Activated CD4-positive, alpha-beta T cell treated with anti-CD3 and anti-CD28 coated beads for 36 hours (primary cell): ENCODE results near the gene PCDHAC2. TPM values are rescaled to one million over a fixed set of nuclear protein-coding genes. Genes with fewer than 3 reads are reported as not detected.

Experiments used
- ATAC-seq: fragments of 200-7000 bp; cut with Tn5 transposase; one replicate; pipeline ENCODE4 v1.10.0; 2021; ENCODE audit warnings: mild to moderate bottlenecking, moderate library complexity
- CTCF ChIA-PET: fragments of 350-600 bp; sonication (Branson Sonifier 250); formaldehyde crosslinking; loops from one replicate; lab custom pipeline; 2021; ENCODE audit warnings: antibody characterized with exemption; lab: Charles Lee
- POLR2A ChIA-PET: fragments of 350-600 bp; sonication (Branson Sonifier 250); formaldehyde crosslinking; loops from one replicate; lab custom pipeline; 2021; ENCODE audit warnings: antibody characterized with exemption, inconsistent platforms; lab: Charles Lee
- DNase-seq: peaks from one replicate; pipeline ENCODE4 v3.0.0-alpha.2; 2020
- H3K27ac Mint-ChIP-seq: one replicate; pipeline ENCODE4 v1.8.0; 2021; ENCODE audit warnings: mixed read lengths
- H3K27me3 Mint-ChIP-seq: one replicate; pipeline ENCODE4 v1.8.0; 2021; ENCODE audit warnings: mixed read lengths
- H3K36me3 Mint-ChIP-seq: one replicate; pipeline ENCODE4 v1.8.0; 2021; ENCODE audit warnings: low read depth, mixed read lengths
- H3K4me1 Mint-ChIP-seq: one replicate; pipeline ENCODE4 v1.8.0; 2021; ENCODE audit warnings: mixed read lengths
- H3K4me3 Mint-ChIP-seq: one replicate; pipeline ENCODE4 v1.8.0; 2021; ENCODE audit warnings: mild to moderate bottlenecking, moderate library complexity, mixed read lengths
- H3K9me3 Mint-ChIP-seq: one replicate; pipeline ENCODE4 v1.8.0; 2021; ENCODE audit warnings: low read depth, mixed read lengths
- intact Hi-C, 2 experiments: fragments of 100-400 bp; cut with DNase I in 1 of 2; cut with micrococcal nuclease in 1 of 2; formaldehyde crosslinking; loops; one replicate each; pipeline versions ENCODE4 v1.14.2 to v1.15.1; 2022 to 2024; cut with DNase I, micrococcal nuclease
- total RNA-seq, 2 experiments: library from RNA; stranded (reverse); gene quantifications; one replicate each; pipeline ENCODE4 v1.2.3, GENCODE V29; 2021

Gene PCDHAC2
- total RNA-seq, 2 experiments from 2014 or later, result not detected

DNA sequence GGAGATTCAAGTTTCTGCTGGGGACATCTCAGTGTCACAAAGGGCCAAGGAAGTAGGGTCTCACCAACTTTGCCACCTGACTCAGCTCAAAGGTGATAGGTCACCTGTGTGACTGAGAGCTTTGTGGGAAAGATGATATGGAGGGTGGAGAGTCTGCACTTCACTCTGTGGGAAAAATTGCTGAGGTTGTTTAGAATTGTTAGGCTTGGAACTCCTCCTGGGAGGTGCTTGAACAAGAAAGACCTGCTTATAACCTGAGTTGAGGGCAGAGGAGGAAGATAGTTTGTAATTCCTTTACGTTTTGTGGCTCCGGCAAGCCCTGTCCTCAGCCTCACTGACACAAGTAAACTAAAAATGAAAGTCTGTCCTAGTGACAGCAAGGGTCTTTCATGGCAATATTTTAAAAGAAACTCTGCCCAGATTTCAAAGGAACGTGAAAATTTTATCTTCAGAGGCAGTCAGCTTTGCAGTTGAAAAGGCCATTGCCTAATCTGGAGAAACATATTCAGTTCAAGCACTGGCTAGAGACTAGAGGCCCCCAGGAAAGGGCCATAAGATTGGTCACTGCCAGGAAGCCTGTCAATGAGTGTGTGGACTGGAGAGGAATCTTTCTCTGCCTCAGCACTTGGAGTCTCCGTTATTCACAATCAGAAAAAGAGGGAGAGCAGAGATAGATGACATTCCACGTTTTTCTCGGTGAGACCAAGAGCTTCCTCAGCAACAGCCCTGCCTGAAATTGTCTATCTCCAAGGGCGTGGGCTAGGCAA is 23.2 kb downstream of the PCDHAC2 start:
- ChIA-PET POLR2A (no interaction called here), CTCF (no interaction called here)
- H3K36me3 Mint-ChIP-seq, result no peaks in the 10 kb centered on the region
- H3K27me3 Mint-ChIP-seq, result peaks cover 11% of the 10 kb centered on the region
- no peak overlapping the region for H3K27ac Mint-ChIP-seq
- intact Hi-C loops, result no loop called here
- DNase-seq (no peak), ATAC-seq (no peak)
- H3K9me3 Mint-ChIP-seq, result no peaks in the 10 kb centered on the region
- H3K4me1 Mint-ChIP-seq, result no peaks in the 10 kb centered on the region
- no peak overlapping the region for H3K4me3 Mint-ChIP-seq

DNA sequence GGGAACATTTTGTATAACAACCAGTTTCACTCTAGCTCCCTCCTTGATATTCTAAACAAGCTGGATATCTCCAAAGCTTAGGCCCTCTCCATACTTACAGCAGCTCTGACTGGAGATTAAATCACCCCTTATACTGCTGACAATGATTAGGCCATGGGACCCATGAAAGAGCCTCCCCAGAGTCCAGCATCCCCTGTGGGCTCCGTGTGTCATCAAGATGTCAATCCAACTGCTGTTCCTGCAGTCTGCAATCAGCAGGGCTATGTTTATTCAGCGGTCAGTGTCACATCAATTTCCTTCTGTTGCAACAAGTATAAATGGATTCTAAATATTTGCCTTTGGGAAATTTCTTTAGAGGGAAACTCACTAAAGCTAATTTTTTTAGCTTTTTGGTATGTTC is 26.6 kb downstream of the PCDHAC2 start:
- Mint-ChIP-seq H3K27me3 (peaks cover 8% of the 10 kb centered on the region), H3K4me1 (no peaks in the 10 kb centered on the region), H3K9me3 (no peaks in the 10 kb centered on the region), H3K27ac (no peak overlapping the region), H3K4me3 (no peak overlapping the region), H3K36me3 (no peaks in the 10 kb centered on the region)
- ATAC-seq (no peak), DNase-seq (no peak)
- CTCF ChIA-PET, result interaction anchor here (0.7 kb wide), 1 partner anchor 516 kb away, joined by 3 read pairs; no protein-coding TSS in a partner anchor
- intact Hi-C loops, result no loop called here
- POLR2A ChIA-PET, result interaction anchor here (0.6 kb wide), 1 partner anchor 103 kb away, joined by 3 read pairs; no protein-coding TSS in a partner anchor

DNA sequence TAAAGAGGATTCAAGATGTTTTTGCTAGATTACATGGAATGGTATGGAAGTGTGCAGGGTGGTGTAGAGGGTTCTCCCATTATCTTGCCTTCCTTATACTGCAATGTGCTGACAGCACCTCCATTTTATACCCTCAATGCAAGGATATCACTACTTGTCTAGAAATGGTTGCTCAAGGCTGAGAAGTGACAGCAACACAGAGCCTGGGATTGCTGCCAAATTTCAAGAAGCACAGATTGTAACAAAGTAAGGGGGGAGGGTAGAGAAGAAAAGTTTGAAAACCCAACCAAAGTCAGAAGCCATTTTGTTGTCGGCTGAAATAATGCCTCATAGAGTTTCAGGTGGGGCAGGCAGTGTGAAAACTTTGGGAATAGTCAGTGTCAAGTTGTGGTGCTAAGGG is 29.8 kb downstream of the PCDHAC2 start:
- Mint-ChIP-seq H3K27me3 (peaks cover 14% of the 10 kb centered on the region), H3K9me3 (no peaks in the 10 kb centered on the region), H3K4me3 (no peak overlapping the region), H3K4me1 (no peaks in the 10 kb centered on the region), H3K36me3 (no peaks in the 10 kb centered on the region), H3K27ac (no peak overlapping the region)
- intact Hi-C loops, result no loop called here
- ChIA-PET CTCF (no interaction called here), POLR2A (no interaction called here)
- no peak for DNase-seq
- ATAC-seq, result no peak

DNA sequence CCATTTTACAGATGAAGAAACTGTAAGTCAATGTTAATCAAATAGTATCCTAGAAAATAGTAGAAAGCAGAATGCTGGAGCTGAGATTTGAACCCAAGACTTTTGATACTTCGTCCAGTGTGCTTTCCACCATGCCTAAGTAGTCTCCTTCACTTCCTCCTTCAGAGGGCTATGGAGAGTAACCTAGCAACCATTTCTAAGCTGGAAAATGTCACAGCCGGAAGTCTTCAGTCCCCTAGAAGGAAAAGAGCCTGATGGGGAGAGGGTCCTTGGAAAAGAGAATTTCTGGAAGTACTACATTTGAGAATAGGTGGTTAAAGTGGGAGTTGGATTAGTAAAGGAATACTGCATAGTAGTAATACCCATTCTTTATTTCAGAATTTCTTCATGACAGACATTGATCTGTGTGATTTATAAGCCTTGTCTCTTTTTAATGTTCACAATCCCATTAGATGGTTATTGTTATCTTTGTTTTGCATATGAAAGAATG is 32.7 kb downstream of the PCDHAC2 start:
- CTCF ChIA-PET, result interaction anchor here (0.7 kb wide), 1 partner anchor 36 kb away, joined by 3 read pairs; no protein-coding TSS in a partner anchor
- intact Hi-C loops, result no loop called here
- peaks cover 21% of the 10 kb centered on the region for H3K27me3 Mint-ChIP-seq
- no peaks in the 10 kb centered on the region for H3K36me3 Mint-ChIP-seq
- POLR2A ChIA-PET, result no interaction called here
- H3K27ac Mint-ChIP-seq, result no peak overlapping the region
- no peaks in the 10 kb centered on the region for H3K9me3 Mint-ChIP-seq
- H3K4me3 Mint-ChIP-seq, result no peak overlapping the region
- H3K4me1 Mint-ChIP-seq, result peaks cover 8% of the 10 kb centered on the region
- DNase-seq (no peak), ATAC-seq (no peak)

DNA sequence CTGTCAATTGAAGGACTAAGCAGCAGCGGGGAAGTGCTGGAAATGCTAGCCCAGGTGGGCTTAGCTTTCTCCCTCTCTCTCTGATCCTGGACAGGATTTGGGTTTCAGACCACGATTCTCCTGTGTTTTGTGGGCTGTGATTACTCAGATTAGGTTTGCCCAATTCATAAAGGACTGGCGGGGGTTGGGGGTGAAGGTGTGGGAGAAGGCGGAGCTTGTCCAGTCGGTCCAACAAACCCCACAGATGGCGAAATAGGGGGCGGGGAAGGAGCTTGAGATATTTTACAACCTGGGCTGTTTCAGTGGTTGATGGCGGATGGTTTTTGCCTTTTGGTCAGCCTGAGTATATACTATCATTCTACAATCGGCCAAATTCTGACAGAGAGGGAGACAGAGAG is 35.2 kb downstream of the PCDHAC2 start:
- POLR2A ChIA-PET, result no interaction called here
- no peak for DNase-seq
- Mint-ChIP-seq H3K27ac (no peak overlapping the region), H3K9me3 (no peaks in the 10 kb centered on the region), H3K36me3 (no peaks in the 10 kb centered on the region), H3K4me1 (peaks cover 8% of the 10 kb centered on the region), H3K4me3 (peak overlapping the region; percentile 47), H3K27me3 (peaks cover 26% of the 10 kb centered on the region)
- intact Hi-C loops, result no loop called here
- ATAC-seq, result no peak
- CTCF ChIA-PET, result interaction anchor here (0.7 kb wide), 1 partner anchor 771 kb away, joined by 3 read pairs; no protein-coding TSS in a partner anchor

DNA sequence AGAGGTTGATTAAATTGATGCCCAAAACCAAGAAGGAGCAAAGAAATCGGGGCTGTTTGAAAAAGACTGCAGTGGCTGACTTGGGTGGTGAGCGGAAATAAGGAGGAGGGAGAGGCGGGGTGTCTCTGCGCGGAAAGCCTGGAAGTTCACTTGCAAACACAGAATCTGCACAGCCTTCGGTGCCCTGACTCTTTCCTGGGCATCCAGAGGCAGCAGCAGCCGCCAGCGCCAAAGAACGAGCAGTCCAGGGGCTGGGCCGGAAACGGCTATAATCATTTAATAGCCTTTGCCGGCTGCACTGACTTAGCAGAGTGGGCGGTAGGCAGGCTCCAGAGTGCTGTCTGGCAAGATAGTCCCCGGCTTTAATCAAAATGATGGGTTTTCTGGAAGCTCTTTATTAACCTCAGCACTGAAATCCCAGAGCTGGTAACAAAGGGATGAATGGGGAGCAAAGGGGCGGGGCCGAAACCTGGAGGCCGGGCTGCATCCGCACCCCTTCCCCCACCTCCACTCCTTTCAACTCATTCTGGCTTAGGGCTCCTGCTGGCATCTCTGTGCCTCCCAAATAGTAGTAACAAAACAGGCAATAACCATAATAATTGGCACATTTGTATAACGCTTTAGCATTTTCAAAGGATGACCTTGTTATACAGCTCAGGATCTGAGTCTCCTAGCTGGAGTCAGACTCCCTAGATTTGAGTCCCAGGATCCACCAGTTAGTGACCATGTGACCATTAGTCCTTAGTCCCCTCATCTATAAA is 35.7 kb downstream of the PCDHAC2 start:
- CTCF ChIA-PET, result no interaction called here
- no peaks in the 10 kb centered on the region for H3K9me3 Mint-ChIP-seq
- H3K27me3 Mint-ChIP-seq, result peaks cover 30% of the 10 kb centered on the region
- no peak overlapping the region for H3K27ac Mint-ChIP-seq
- no peaks in the 10 kb centered on the region for H3K36me3 Mint-ChIP-seq
- ATAC-seq (no peak), DNase-seq (peak; percentile 6)
- peaks cover 8% of the 10 kb centered on the region for H3K4me1 Mint-ChIP-seq
- peak overlapping the region; percentile 47 for H3K4me3 Mint-ChIP-seq
- intact Hi-C loops, result no loop called here
- POLR2A ChIA-PET, result no interaction called here

DNA sequence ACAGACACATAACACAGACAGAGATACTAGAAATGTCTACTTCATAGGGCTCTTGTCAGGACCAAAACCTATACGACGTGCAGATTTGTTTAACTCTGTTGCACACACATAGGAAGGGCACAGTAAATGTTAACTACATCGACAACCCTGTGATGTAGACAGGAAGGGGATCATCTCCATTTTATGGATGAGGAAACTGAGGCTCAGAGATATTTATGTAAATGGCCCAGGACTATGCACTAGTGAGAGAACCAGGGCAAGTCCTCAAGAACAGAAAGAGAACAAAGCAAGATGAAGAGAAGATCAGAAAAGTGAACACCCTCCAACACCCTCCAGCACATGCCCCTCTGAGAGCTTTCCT is 36.3 kb downstream of the PCDHAC2 start:
- H3K4me3 Mint-ChIP-seq, result no peak overlapping the region
- H3K27me3 Mint-ChIP-seq, result peaks cover 30% of the 10 kb centered on the region
- H3K4me1 Mint-ChIP-seq, result peaks cover 8% of the 10 kb centered on the region
- H3K9me3 Mint-ChIP-seq, result no peaks in the 10 kb centered on the region
- H3K36me3 Mint-ChIP-seq, result no peaks in the 10 kb centered on the region
- intact Hi-C loops, result no loop called here
- DNase-seq (no peak), ATAC-seq (no peak)
- ChIA-PET POLR2A (no interaction called here), CTCF (interaction anchor here (0.6 kb wide), 1 partner anchor 76 kb away, joined by 3 read pairs; the partner anchor contains the start of gene PCDHAC1)
- no peak overlapping the region for H3K27ac Mint-ChIP-seq

DNA sequence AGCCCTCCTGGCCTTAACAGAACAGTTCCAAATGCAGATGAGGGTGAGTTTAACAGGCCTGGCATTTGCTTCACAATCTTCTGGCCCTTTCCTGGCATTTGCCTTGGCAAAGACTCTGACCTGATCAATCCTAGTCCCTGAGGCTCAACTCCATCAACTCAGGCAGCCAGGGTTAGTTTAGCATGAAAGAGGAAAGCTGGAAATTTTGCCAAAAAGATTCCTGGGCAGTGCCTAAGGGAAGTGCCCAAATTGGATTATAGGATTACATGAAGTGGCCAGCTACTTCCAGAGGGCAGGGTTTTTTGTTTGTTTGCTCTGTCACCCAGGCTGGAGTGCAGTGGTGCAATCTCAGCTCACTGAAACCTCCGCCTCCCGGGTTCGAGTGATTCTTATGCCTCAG is 36.8 kb downstream of the PCDHAC2 start:
- Mint-ChIP-seq H3K27me3 (peaks cover 30% of the 10 kb centered on the region), H3K4me3 (no peak overlapping the region), H3K27ac (no peak overlapping the region), H3K36me3 (no peaks in the 10 kb centered on the region), H3K4me1 (peaks cover 8% of the 10 kb centered on the region), H3K9me3 (no peaks in the 10 kb centered on the region)
- ChIA-PET CTCF (interaction anchor here (0.6 kb wide), 1 partner anchor 77 kb away, joined by 3 read pairs; the partner anchor contains the start of gene PCDHAC1), POLR2A (no interaction called here)
- no peak for ATAC-seq
- DNase-seq, result no peak
- intact Hi-C loops, result no loop called here

DNA sequence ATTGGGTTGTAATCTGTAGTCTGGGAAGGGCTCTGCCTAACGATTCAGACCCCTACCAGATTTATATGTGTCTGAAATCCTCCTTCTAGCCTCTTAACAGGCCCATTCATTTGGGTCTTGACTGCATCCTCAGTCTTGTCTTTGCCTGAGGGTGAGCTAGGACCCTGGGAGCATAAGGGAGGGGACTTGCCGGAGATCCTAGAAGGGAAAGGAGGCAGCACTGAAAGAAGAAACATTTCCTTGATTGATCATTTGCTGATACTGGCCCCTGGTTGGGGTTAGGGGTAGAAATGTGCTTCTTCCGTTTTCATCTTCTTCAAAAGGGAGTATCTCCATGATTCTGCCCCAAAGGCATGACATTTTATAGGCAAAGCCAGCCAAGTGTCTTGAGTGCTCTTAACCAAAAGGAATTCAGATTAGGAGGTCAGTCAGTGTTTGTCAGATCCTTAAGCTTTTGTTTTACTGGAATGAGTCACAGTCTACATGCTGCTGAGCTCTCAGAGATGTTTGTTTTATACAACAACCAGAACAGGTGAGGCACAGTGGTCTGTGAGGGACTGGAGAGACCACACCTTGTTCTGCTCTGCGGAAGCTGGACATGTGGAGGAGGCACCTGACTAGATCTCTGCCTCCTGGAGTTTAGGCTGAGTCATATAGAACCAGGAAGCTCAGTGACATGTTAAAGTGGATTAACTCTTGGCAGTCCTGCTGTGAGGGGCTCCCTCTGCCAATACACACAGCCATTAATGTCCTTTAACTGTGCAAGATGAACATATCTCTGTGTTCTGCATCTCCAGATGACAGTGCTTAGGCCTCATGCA is 37.7 kb downstream of the PCDHAC2 start:
- H3K27me3 Mint-ChIP-seq, result peaks cover 30% of the 10 kb centered on the region
- H3K27ac Mint-ChIP-seq, result no peak overlapping the region
- no peak overlapping the region for H3K4me3 Mint-ChIP-seq
- CTCF ChIA-PET, result no interaction called here
- intact Hi-C loops, result no loop called here
- ATAC-seq (no peak), DNase-seq (no peak)
- POLR2A ChIA-PET, result no interaction called here
- peaks cover 8% of the 10 kb centered on the region for H3K4me1 Mint-ChIP-seq
- H3K9me3 Mint-ChIP-seq, result no peaks in the 10 kb centered on the region
- H3K36me3 Mint-ChIP-seq, result no peaks in the 10 kb centered on the region

DNA sequence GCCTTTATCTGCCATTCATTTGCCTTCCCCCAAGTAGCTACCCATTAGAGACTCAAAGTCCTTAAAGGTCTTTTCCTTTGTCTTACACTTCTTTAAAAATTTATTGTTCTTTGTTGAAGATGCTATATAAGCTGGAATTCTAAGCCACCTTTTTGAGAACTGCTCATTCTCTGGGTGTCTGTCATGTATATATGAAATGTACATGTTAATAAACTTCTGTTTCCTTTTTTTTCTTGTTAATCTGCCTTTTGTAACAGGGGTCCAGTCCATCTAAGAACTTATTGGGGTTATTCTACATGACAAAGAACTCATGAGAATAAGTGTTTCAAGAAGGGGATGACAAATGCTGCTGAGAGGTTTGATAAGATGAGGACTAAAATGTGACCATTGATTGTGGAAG is 41.5 kb downstream of the PCDHAC2 start:
- H3K27ac Mint-ChIP-seq, result no peak overlapping the region
- ATAC-seq (no peak), DNase-seq (no peak)
- POLR2A ChIA-PET, result no interaction called here
- intact Hi-C loops, result no loop called here
- no peaks in the 10 kb centered on the region for H3K36me3 Mint-ChIP-seq
- no peaks in the 10 kb centered on the region for H3K4me1 Mint-ChIP-seq
- no peaks in the 10 kb centered on the region for H3K9me3 Mint-ChIP-seq
- CTCF ChIA-PET, result no interaction called here
- peaks cover 9% of the 10 kb centered on the region for H3K27me3 Mint-ChIP-seq
- H3K4me3 Mint-ChIP-seq, result no peak overlapping the region
